Measurements from ENCODE around the gene PPP1R9B.

PPP1R9B gene

DNA sequence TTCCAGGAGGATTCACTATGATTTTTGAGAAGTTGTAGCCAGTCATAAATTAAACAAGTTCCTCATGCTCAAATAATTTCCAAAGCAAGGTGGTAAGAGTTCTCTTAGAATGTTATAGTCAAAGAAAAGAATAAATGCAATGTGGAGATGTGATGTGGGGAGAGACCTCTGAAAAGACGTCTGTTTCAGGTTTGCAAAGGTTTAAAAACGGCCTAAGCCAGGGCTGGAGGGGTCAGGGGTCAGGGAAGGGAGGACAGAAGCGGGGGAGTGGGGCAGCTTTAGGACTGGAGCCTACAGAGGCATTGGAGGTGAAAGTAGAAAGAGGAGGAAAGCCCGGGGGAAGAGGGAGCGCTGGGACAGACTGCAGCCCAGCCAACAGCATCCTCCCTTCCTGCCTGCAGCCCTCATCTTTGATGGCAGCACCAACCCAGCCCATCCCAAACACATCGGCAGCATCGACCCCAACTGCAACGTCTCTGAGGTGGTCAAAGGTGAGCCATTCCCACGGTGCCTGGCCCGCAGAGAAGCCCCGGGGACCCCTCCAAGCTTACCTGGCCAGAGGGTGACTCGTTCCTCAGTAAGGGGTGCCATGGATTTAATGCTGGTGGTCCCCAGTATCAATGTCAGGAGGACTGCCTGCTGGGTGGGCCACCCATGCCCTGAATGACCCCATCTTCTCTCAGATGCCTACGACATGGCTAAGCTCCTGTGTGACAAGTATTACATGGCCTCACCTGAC, 43.9 kb downstream of the PPP1R9B start:
- no peak for DNase-seq (ENCODE audit: low read depth in 3 of 3)

DNA sequence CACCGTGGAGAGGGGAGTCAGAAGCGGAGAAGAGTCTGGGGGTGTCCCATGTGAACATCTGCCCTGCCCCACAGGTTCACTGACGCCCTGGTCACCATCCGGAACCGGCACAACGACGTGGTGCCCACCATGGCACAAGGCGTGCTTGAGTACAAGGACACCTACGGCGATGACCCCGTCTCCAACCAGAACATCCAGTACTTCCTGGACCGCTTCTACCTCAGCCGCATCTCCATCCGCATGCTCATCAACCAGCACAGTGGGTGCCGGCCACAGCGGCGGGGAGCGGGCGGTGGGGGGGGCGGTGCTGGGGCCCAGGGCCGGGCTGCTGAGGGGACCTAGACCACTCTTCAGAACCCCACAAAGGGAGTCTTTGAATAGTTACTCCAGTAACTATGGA, 44.7 kb downstream of the PPP1R9B start:
- no peak for DNase-seq (ENCODE audit: low read depth in 3 of 3)

DNA sequence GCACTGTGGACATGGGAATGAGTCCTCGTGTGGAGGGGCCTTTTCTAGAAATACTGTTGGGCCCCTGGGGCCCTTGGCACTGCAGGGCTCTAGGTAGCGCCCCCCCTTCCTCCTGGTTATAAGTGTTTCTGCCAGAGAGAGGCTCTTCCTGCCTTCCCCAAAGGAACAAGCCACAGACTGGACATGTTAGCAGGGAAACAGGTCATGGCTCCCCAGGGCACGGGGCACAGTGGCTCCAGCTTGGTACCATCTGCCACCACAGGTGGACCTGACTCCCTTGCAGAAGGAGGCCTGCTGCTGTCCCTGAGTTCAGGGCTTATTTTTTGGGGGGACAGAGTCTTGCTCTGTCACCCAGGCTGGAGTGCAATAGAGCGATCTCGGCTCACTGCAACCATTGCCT, 46.5 kb downstream of the PPP1R9B start:
- no peak for DNase-seq (ENCODE audit: low read depth in 3 of 3)

DNA sequence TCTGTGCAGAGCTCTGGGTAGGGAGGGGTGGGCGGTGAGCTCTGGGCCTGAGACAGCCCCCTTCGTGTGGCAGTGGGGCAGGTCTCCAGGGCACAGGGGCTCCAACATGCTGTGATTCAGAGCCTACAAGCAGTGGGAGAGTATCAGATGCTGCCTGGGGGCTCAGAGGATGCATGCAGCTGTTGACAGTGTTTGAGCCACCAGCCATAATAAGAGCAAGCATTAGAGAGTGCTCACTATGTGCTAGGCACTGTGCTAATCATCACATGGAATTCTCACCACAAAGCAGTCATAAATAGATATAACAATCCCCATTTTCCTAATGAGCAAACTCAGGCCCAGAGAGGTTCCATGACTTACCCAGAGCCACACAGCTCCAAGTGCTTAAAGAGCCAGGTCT, 47.2 kb downstream of the PPP1R9B start:
- no peak for DNase-seq (ENCODE audit: low read depth in 3 of 3)

DNA sequence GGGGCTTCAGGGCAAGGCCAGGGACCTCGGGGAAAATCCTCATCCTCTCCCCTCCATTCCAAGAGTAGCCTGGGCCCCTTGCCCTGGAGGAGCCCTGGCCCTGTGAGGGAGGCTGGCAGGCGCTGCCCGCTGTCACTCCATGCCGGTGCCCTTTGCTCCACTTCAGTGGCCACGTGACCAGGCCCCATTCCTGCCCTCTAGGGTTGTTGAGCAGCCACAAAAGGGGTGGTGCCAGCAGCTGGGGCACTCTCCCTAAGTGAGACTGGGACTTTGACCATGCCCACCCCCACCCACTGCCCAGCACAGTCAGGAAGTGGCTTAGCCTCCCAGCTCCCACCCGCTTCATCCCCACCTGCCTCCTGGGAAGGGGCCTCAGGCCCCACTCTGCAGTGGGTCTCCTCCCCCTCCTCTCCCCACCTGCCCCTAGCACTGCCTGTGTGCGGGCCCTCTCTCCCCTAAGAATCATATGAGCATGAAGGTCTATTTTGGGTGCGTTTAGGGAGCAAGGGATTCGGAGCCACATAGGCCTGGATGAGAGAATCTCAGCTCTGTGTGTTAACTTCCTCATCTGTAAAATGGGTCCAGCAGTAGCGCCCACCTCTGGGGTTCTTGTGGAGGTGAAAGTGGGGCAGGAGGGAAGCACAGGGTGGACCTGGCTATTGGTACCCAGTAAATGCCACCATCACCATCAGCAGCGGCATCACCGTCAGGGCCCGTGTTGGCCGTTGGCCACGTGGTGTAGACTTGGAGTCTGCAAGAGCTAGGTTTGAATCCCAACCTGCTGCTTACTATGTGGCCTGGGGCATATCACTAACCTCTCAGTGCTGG, 48.1 kb downstream of the PPP1R9B start:
- no peak for DNase-seq (ENCODE audit: low read depth in 3 of 3)

DNA sequence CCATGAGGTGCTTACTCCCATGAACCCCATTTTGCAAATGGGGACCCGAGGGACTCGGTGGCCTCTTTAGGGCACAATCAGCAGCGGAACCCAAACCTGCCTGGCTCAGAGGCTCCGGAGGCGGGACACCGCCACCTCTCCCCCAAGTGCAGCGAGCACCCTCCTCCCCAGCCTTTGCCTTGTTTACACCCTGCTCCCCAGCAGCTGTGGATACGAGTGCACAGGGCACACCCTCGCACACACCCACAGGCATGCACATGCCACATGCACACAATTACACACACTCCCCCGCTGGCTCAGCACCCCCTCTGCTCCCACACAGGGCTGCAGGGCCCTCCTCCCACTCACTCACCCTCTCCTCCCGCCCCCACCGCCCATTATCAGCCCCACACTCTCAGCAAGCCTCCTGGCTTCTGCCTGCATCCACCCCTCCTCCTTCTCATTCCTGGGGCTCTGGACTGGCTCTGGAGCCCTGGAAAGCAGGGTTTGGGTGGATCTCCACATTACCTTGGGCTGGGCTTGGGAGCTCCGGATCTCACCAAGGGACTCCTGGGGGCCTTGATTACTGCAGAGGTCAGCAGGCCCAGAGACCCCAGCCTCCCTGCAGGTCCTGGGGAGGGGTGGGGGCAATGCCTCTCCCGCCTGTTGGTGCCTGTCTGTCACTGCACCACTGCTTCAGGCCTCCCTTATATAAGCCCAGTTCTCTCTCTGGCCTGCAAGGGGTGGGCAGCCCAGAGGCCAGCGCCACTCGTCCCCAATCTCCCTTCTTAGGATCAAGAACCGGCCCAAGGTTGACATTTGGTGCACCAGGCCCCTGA, 48.9 kb downstream of the PPP1R9B start:
- no peak for DNase-seq (ENCODE audit: low read depth in 3 of 3)

DNA sequence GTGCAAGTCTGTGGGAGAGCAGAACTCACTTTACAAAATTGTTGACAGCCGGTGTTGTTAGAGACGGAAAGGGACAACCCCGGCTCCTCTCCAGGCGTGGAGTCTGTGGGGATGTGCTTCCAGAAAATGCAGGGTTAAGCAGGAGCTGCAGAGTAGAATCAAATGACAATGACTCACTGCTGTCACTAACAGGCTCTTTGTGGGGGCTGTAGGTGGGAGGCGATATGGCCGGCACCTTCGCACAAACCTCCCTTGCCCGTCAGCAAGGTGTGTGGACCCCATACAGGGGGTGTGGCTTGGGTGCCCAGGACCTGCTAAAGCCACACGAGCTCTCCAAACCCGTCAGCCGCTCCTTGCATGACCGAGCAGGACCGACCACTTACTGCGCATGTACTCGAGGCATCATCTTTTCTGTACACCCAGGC, 49.5 kb downstream of the PPP1R9B start:
- no peak for DNase-seq (ENCODE audit: low read depth in 3 of 3)

DNA sequence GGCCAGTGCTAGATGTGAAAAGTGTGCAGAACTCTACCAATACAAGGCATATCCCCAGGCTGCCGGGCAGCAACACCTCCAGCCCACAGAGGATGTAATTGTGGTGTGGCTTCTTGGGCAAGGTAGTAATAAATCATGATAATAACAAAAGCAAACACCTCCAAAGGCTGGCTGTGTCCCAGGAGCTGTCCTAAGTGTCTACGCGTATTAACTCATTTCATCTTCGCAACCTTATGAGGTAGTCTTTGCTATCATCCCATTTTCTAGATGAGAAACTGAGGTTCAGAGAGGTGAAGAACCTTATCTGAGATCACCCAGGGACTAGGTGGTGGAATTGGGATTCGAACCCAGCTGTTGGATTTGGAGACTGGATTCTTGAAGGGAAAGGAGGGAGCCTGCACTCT, 50.0 kb downstream of the PPP1R9B start:
- DNase-seq (ENCODE audit: low read depth in 3 of 3), result no peak

DNA sequence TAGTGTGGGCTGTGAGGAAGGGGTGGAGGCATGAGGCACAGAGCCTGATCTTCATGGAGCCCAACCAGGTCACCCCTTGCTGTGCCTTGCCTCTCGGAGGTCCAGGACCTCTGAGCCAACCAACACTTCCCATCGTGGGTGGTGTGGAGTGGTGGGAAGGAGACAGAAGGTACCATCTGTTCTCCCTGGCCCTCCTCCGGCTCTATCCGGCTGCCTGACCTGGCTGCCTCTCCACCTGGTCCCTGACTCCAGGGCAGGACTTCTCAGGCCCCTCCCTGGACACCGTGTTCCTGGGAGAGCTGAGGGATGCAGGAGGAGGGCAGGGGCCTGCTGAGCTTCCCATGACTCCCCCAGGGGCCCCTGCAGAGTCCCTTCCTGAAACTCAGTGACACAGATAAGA, 51.5 kb downstream of the PPP1R9B start:
- DNase-seq (ENCODE audit: low read depth in 3 of 3), result no peak

DNA sequence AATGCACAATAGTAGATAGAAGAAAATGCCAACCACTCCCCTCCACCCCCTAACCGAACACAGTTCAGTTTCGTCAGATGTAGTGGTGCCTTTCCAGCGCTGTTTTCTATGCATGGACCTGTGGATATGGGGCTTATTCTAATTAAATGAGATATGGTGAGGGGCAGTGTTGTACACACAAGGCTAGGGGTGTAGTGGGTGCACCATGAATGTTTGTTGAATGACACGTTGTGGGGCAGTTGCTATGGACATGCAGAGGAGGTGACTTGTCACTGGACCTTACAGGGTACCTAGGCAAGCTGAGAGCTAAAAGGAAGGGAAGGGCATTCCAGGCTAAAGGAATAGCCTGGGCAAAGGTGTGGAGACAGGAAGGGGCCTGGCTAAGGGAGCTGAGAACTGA, 51.9 kb downstream of the PPP1R9B start:
- no peak for DNase-seq (ENCODE audit: low read depth in 3 of 3)

DNA sequence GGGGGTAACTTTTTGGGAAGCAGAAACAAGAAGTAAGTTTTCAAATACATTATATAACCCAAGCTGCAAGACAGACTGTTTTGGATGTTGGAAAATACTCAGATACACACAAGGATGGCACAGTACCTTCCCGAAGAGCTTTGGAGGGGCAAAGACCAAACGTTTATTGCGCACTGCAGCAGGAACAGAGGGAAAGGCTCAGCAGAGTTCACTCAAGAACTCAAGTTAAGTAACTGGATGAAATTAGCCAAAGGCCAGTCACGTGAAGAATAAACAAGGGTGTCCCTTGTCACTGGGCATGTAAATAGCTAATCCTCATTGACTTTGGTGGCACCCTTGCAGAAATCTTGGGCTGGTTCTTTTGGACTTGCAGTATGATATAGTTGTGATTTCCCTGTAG, 52.6 kb downstream of the PPP1R9B start:
- no peak for DNase-seq (ENCODE audit: low read depth in 3 of 3)

DNA sequence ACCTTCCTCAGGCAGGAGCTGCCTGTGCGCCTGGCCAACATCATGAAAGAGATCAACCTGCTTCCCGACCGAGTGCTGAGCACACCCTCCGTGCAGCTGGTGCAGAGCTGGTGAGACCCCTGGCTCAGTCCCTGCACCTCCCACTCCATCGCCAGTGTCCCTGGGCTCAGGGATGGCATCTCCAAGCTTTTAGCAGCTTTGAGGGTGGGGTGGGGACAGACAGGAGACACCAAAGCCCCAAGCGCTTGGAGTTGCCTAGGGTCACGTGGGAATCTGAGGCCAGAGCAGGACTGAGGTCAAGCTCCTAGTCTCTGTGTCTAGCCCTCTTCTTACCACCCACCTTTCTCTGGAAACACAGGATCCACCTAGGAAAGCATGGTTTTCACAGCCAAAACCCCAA, 53.0 kb downstream of the PPP1R9B start:
- no peak for DNase-seq (ENCODE audit: low read depth in 3 of 3)

DNA sequence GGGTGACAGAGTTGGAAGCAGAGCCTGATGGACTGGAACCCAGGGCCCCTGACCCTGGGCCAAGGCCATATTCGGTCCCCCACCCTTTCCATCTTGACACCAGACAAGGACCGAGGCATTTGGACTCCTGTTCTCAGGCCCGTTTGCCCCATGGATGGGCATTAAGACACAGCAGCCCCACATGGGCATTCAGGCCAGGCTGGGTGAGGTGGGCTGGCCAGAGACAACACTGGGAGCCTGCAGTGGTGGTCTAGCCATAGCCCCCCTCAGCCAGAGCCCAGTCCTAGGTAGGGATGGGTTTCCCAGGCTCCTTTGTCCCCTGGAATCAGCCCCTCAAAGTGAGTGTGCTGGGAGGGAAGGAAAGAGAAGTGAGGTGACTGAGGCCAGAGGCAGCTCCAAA, 53.7 kb downstream of the PPP1R9B start:
- DNase-seq (ENCODE audit: low read depth in 3 of 3), result no peak

DNA sequence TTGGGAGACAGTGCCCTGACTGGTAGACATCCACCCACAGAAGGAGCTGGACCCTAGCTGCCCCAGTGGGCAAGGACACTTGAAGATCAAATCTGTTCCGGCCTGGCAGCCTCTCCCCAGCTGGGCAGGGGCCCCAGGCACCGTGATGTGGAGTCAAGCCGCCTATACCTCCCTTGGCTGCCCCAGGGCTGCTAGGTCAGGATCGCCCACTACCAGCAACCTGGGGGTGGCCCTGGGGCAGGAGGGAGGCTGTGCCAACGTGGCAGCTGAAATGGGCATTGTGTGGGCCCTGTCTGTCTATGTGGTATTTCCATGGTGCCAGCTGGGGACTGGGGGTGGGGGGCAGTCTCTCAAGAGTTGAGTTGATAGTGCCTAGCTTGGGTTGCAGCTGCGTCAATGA, 54.4 kb downstream of the PPP1R9B start:
- no peak for DNase-seq (ENCODE audit: low read depth in 3 of 3)

DNA sequence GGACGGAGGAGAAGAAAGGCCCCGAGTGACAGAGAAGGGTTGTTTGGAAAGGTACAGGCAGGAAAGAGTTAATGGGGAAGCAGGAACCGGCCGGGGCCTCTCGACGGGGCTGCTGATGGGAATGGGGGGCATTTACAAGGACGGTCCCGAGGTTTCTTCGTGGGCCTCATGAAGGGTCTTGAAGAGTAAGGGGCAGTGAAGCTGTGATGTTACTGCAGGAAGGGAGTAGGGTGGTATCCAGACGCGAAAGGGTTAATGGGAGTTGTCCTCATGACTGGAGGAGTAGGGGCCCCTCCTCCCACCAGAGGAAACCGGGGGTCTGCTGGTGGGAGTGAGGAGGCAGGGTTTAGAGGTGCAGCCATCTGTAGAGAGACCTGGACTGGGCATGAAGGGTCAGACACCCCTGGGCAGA, 54.8 kb downstream of the PPP1R9B start:
- no peak for DNase-seq (ENCODE audit: low read depth in 3 of 3)

DNA sequence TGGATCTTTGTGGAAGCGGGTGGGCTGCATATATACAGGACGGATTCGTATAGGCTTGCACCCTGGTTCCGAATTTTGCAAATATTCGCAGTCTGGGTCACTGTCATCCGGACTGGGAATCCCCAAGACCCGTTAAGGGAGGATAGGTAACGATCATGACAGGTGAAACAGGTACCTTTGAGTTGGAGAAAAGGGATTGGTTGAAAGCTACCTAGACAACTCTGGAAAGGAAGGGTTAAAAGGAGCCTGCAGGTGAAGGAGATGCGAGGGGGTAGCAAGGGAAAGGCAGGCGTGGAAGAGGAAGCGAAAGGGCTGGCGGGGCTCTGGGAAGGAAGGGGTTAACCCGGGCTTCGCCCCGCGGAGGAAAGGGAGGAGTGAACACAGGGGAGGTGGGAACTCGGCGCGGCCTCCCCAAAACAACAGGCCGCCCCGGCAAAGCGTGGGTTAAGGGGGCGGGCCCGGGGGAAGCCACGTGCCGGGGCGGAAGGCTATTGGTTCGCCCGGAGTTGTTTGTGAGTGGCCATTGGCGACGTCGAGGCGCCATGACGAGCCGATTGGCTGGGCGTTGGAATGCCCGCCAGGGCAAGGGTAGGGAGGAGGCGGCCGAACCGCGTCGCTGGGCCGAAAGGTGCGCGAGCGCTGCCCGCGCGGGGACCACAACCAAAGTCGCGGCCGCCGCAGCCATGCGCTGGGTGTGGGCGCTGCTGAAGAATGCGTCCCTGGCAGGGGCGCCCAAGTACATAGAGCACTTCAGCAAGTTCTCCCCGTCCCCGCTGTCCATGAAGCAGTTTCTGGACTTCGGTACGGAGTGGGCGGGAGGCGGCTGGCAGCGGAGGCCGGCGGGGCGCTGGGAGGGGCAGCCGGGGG, 55.5 kb downstream of the PPP1R9B start, which contains the start of gene PDK2:
TSS of gene PDK2 (plus strand) at position 599 of the 867 bp plus-strand sequence. CDS start at position 684, 85 bp downstream.
- DNase-seq (ENCODE audit: low read depth in 3 of 3), result peak; percentile 91 to 93 (median 91)

DNA sequence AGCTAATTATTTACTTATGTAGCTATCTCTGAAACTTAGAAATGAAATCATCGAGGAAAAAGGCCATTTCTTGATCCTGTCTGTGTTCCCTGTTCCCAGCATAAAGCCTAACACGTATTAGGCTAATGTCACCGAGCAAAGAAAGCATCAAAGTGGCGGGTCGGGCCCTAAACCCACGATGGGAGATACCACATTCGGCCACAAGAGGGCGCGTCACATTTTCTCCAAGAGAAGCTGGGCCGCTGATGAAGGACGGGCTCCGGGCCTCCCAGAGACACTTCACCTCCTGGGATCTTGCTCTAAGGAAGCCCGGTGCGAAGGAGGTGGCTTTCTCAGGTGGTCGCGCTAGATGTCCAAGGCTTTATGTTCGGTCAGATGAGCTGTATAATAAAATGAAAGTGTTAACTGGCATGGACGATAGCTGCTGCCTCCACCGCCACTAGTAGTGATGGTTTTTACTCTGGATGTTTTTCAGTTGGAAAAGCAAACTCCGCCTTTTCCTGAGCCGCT, 56.2 kb downstream of the PPP1R9B start:
- peak; percentile 77 to 91 (median 86) for DNase-seq (ENCODE audit: low read depth in 3 of 3)

DNA sequence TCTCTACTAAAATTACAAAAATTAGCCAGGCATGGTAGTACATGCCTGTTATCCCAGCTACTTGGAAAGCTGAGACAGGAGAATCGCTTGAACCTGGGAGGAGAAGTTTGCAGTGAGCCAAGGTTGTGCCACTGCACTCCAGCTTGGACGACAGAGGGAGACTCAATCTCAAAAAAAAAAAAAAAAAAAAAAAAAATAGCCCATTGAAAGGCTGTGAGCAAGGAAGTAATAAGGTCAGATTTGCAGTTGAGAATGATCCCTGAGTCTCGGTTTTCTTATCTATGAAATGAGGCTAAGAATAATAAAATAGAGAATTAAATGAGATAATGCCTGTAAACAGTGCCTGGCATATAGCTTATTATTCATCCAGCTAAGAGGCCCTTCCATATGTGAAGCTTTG, 56.7 kb downstream of the PPP1R9B start:
- DNase-seq (ENCODE audit: low read depth in 3 of 3), result no peak

DNA sequence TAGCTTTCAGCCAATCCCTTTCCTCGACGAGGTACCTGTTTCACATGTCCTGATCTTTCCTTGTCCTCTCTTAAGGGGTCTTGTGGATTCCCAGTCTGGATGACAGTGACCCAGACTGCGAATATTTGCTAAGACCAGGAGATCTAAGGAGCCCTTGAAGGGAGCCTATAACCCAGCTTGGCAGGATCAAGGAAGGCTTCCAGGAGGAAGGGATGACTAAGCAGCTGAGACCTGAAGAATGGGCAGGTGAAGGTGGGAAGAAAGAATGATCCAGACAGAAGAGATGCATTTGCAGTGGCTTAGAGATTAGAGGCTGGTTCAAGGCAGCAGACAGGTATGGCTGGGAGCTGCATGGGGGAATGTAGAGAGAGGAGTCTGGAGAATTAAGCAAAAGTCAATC, 57.2 kb downstream of the PPP1R9B start:
- no peak for DNase-seq (ENCODE audit: low read depth in 3 of 3)

DNA sequence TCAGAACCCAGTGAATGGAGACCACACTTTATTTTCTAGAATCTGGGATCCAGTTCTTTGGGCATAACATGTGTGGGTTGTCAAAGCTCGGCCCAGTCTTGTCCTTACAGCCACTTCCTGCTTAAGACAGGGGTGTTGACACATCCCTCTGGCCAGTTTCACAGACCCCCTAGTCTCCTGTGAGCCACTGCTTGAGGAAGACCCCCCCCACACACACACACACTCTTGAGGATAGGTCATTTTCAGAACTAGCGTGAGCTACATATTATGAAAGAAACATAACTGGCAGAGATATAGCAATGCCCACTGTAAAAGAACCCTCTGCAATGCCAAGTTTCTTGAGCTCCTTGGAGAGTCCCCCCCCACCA, 58.6 kb downstream of the PPP1R9B start:
- no peak for DNase-seq (ENCODE audit: low read depth in 3 of 3)
